K562 (cell line): Measurements from ENCODE around the gene ROMO1.
A peak's percentile ranks its signal among the peaks of the same experiment; 100 is the strongest.

Source experiments
- BACH1 ChIP-seq: fragments of 200-800 bp; sonication (Bioruptor generic); IDR thresholded peaks from 2 replicates; pipeline ENCODE4 v1.6.1; 2016; ENCODE audit warnings: missing genetic modification characterization, missing compliant biosample characterization
- CHD2 ChIP-seq: IDR thresholded peaks from 2 replicates; pipeline ENCODE4 v1.6.1; 2011; ENCODE audit warnings: low read depth, low read length
- E2F3 ChIP-seq: fragments of 250-450 bp; sonication (Bioruptor Pico); IDR thresholded peaks from 2 replicates; pipeline ENCODE4 v1.4.0; 2020; ENCODE audit warnings: mild to moderate bottlenecking
- GABPA ChIP-seq: fragments of 200-800 bp; sonication (Bioruptor generic); conservative IDR thresholded peaks from 2 replicates; pipeline ENCODE4 v1.6.1; 2016; ENCODE audit warnings: low read depth, missing genetic modification characterization, missing compliant biosample characterization
- NFE2 ChIP-seq: IDR thresholded peaks from 2 replicates; pipeline ENCODE4 v1.6.1; 2014; ENCODE audit warnings: antibody characterized with exemption, low read depth
- POLR2AphosphoS5 ChIP-seq: IDR thresholded peaks from 2 replicates; pipeline ENCODE4 v1.6.1; 2011; ENCODE audit warnings: mild to moderate bottlenecking, low read depth, low read length, moderate library complexity; ENCODE audit not compliant: control insufficient read depth, insufficient read depth
- SMC3 ChIP-seq: conservative IDR thresholded peaks from 2 replicates; pipeline ENCODE4 v1.6.1; 2011; ENCODE audit warnings: low read depth, low read length, improper control_type of control experiment; ENCODE audit not compliant: insufficient read depth
- YY1 ChIP-seq, 3 experiments: IDR thresholded peaks; 2 replicates each; pipeline ENCODE4 v1.6.1; 2011; ENCODE audit warnings: low read length in 2 of 3, mild to moderate bottlenecking in 2 of 3, moderate library complexity in 2 of 3, borderline replicate concordance in 1 of 3, control low read depth in 1 of 3, low read depth in 1 of 3; ENCODE audit not compliant: insufficient read depth in 3 of 3, insufficient replicate concordance in 2 of 3, control insufficient read depth in 1 of 3, insufficient read length in 1 of 3; ENCODE audit errors: extremely low read depth in 1 of 3
- TF ChIP-seq, protein P1 (sequence below): sonication (generic); formaldehyde crosslinking; IDR thresholded peaks from 2 replicates; pipeline ENCODE4 v1.8.1; 2022; ENCODE audit warnings: missing genetic modification reagents
- TF ChIP-seq, protein P2 (sequence below), 3 experiments: IDR thresholded peaks in 2 of 3; conservative IDR thresholded peaks in 1 of 3; 2 replicates each; pipeline ENCODE4 v1.5.1; 2011 to 2012; ENCODE audit warnings: low read length in 3 of 3, mild to moderate bottlenecking in 3 of 3, control low read depth in 2 of 3, improper control_type of control experiment in 1 of 3, inconsistent platforms in 1 of 3, low read depth in 1 of 3, mixed read lengths in 1 of 3, moderate library complexity in 1 of 3; ENCODE audit not compliant: insufficient read depth in 2 of 3
- TF ChIP-seq, protein P3 (sequence below): sonication (generic); formaldehyde crosslinking; IDR thresholded peaks from 2 replicates; pipeline ENCODE4 v1.8.0; 2023; ENCODE audit warnings: mild to moderate bottlenecking, missing genetic modification reagents
- TF ChIP-seq, protein P4 (sequence below), 2 experiments: fragments of 450-650 bp; formaldehyde crosslinking in 1 of 2; IDR thresholded peaks; 2 replicates each; pipeline versions ENCODE4 v1.4.0 to v1.6.1; 2014 to 2020; ENCODE audit warnings: mild to moderate bottlenecking in 2 of 2, borderline replicate concordance in 1 of 2, low read depth in 1 of 2

DNA sequence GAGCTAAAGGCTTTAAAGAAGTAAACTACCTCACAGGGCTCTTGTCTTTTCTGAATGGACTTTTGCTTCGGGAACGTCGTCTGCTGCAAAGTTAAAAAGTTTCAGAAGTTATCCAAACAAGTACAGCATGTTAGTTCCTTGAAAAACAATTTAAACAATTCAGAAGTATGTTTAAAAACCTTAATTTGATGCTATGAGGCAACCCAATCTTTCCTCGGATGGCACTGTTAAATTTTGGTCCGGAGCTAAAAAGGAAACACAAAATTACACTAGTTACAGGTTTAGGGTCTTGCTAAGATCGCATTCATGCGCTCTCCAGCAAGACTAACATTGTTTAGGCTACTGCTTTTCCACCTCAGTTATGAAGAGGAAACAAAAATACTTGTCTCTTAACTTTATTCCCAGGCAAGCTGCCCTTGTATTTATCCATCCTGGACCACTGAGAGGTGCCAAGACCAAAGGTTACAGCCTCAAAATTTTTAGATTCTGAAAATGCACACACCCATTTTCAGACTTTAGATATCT, 30.1 kb downstream of the ROMO1 start:
- TF ChIP-seq, protein P1, sequence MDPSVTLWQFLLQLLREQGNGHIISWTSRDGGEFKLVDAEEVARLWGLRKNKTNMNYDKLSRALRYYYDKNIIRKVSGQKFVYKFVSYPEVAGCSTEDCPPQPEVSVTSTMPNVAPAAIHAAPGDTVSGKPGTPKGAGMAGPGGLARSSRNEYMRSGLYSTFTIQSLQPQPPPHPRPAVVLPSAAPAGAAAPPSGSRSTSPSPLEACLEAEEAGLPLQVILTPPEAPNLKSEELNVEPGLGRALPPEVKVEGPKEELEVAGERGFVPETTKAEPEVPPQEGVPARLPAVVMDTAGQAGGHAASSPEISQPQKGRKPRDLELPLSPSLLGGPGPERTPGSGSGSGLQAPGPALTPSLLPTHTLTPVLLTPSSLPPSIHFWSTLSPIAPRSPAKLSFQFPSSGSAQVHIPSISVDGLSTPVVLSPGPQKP (CRISPR knock-in tag) = no peak
- TF ChIP-seq, protein P2, sequence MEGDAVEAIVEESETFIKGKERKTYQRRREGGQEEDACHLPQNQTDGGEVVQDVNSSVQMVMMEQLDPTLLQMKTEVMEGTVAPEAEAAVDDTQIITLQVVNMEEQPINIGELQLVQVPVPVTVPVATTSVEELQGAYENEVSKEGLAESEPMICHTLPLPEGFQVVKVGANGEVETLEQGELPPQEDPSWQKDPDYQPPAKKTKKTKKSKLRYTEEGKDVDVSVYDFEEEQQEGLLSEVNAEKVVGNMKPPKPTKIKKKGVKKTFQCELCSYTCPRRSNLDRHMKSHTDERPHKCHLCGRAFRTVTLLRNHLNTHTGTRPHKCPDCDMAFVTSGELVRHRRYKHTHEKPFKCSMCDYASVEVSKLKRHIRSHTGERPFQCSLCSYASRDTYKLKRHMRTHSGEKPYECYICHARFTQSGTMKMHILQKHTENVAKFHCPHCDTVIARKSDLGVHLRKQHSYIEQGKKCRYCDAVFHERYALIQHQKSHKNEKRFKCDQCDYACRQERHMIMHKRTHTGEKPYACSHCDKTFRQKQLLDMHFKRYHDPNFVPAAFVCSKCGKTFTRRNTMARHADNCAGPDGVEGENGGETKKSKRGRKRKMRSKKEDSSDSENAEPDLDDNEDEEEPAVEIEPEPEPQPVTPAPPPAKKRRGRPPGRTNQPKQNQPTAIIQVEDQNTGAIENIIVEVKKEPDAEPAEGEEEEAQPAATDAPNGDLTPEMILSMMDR (IDR thresholded peaks at IDR 0.05 in 2 of 3, conservative IDR thresholded peaks at IDR 0.05 in 1 of 3; ENCODE audit: insufficient read depth in 2 of 3, low read depth in 1 of 3, low read length in 3 of 3) = no peak
- TF ChIP-seq E2F3 (CRISPR knock-in tag) (no peak), GABPA (tag) (no peak), CHD2 (no peak), POLR2AphosphoS5 (0 out of 2 replicates have a peak, but pooled peaks have one; percentile 18), BACH1 (tag) (no peak), SMC3 (no peak), NFE2 (no peak), YY1 (IDR thresholded peaks at IDR 0.05; ENCODE audit: borderline replicate concordance in 1 of 3, control insufficient read depth in 1 of 3, extremely low read depth in 1 of 3, insufficient read depth in 3 of 3, insufficient read length in 1 of 3, insufficient replicate concordance in 2 of 3, low read depth in 1 of 3, low read length in 2 of 3) (no peak)
- TF ChIP-seq, protein P3, sequence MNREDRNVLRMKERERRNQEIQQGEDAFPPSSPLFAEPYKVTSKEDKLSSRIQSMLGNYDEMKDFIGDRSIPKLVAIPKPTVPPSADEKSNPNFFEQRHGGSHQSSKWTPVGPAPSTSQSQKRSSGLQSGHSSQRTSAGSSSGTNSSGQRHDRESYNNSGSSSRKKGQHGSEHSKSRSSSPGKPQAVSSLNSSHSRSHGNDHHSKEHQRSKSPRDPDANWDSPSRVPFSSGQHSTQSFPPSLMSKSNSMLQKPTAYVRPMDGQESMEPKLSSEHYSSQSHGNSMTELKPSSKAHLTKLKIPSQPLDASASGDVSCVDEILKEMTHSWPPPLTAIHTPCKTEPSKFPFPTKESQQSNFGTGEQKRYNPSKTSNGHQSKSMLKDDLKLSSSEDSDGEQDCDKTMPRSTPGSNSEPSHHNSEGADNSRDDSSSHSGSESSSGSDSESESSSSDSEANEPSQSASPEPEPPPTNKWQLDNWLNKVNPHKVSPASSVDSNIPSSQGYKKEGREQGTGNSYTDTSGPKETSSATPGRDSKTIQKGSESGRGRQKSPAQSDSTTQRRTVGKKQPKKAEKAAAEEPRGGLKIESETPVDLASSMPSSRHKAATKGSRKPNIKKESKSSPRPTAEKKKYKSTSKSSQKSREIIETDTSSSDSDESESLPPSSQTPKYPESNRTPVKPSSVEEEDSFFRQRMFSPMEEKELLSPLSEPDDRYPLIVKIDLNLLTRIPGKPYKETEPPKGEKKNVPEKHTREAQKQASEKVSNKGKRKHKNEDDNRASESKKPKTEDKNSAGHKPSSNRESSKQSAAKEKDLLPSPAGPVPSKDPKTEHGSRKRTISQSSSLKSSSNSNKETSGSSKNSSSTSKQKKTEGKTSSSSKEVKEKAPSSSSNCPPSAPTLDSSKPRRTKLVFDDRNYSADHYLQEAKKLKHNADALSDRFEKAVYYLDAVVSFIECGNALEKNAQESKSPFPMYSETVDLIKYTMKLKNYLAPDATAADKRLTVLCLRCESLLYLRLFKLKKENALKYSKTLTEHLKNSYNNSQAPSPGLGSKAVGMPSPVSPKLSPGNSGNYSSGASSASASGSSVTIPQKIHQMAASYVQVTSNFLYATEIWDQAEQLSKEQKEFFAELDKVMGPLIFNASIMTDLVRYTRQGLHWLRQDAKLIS (CRISPR knock-in tag) = no peak
- TF ChIP-seq, protein P4, sequence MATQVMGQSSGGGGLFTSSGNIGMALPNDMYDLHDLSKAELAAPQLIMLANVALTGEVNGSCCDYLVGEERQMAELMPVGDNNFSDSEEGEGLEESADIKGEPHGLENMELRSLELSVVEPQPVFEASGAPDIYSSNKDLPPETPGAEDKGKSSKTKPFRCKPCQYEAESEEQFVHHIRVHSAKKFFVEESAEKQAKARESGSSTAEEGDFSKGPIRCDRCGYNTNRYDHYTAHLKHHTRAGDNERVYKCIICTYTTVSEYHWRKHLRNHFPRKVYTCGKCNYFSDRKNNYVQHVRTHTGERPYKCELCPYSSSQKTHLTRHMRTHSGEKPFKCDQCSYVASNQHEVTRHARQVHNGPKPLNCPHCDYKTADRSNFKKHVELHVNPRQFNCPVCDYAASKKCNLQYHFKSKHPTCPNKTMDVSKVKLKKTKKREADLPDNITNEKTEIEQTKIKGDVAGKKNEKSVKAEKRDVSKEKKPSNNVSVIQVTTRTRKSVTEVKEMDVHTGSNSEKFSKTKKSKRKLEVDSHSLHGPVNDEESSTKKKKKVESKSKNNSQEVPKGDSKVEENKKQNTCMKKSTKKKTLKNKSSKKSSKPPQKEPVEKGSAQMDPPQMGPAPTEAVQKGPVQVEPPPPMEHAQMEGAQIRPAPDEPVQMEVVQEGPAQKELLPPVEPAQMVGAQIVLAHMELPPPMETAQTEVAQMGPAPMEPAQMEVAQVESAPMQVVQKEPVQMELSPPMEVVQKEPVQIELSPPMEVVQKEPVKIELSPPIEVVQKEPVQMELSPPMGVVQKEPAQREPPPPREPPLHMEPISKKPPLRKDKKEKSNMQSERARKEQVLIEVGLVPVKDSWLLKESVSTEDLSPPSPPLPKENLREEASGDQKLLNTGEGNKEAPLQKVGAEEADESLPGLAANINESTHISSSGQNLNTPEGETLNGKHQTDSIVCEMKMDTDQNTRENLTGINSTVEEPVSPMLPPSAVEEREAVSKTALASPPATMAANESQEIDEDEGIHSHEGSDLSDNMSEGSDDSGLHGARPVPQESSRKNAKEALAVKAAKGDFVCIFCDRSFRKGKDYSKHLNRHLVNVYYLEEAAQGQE (IDR thresholded peaks at IDR 0.05; ENCODE audit: borderline replicate concordance) = no peak
- TF ChIP-seq, protein P4 (CRISPR knock-in tag; IDR thresholded peaks at IDR 0.05; ENCODE audit: low read depth) = no peak
